ENCODE results near the gene SBK1.

The SBK1 gene

GRCh38 chr16:28265822-28266221 is 26.5 kb upstream of the SBK1 start:
- in situ Hi-C loops (cut with MboI; ENCODE audit: low sequenced_read_pairs, unreplicated experiment): no loop called here
- DNase-seq (ENCODE audit: low spot score): no peak
- no peak for TF ChIP-seq CTCF (IDR thresholded peaks at IDR 0.05; ENCODE audit: borderline replicate concordance, control extremely low read depth, extremely low read depth, insufficient read depth, missing control alignments)

GRCh38 chr16:28267356-28267755 is 25.0 kb upstream of the SBK1 start:
- DNase-seq (ENCODE audit: low spot score): no peak
- no peak for TF ChIP-seq CTCF (IDR thresholded peaks at IDR 0.05; ENCODE audit: borderline replicate concordance, control extremely low read depth, extremely low read depth, insufficient read depth, missing control alignments)
- in situ Hi-C loops (cut with MboI; ENCODE audit: low sequenced_read_pairs, unreplicated experiment): no loop called here

GRCh38 chr16:28273511-28273910 is 18.8 kb upstream of the SBK1 start:
- no peak for TF ChIP-seq CTCF (IDR thresholded peaks at IDR 0.05; ENCODE audit: borderline replicate concordance, control extremely low read depth, extremely low read depth, insufficient read depth, missing control alignments)
- no peak for DNase-seq (ENCODE audit: low spot score)
- in situ Hi-C loops (cut with MboI; ENCODE audit: low sequenced_read_pairs, unreplicated experiment): no loop called here

- no peak for TF ChIP-seq CTCF (IDR thresholded peaks at IDR 0.05; ENCODE audit: borderline replicate concordance, control extremely low read depth, extremely low read depth, insufficient read depth, missing control alignments)
These were observed 17.6 kb upstream of the SBK1 start for GRCh38 chr16:28274676-28275075.

GRCh38 chr16:28276301-28276700 is 16.0 kb upstream of the SBK1 start:
- TF ChIP-seq CTCF (IDR thresholded peaks at IDR 0.05; ENCODE audit: borderline replicate concordance, control extremely low read depth, extremely low read depth, insufficient read depth, missing control alignments): no peak

More at GRCh38 chr16:28274676-28275075, 17.6 kb upstream of the SBK1 start:
- in situ Hi-C loops (cut with MboI; ENCODE audit: low sequenced_read_pairs, unreplicated experiment): loop anchor here (5.0 to 25.0 kb wide), 2 partner anchors 43 to 263 kb away; partner anchors contain the start of gene NUPR1
- DNase-seq (ENCODE audit: low spot score): no peak

GRCh38 chr16:28277537-28278388 is 14.6 kb upstream of the SBK1 start:
- peak; percentile 90 for DNase-seq (ENCODE audit: low spot score)
- peak; percentile 98 for TF ChIP-seq CTCF (IDR thresholded peaks at IDR 0.05; ENCODE audit: borderline replicate concordance, control extremely low read depth, extremely low read depth, insufficient read depth, missing control alignments)
- in situ Hi-C loops (cut with MboI; ENCODE audit: low sequenced_read_pairs, unreplicated experiment): loop anchor here (5.0 to 25.0 kb wide), 2 partner anchors 40 to 260 kb away; partner anchors contain the start of gene NUPR1

More at GRCh38 chr16:28276301-28276700, 16.0 kb upstream of the SBK1 start:
- in situ Hi-C loops (cut with MboI; ENCODE audit: low sequenced_read_pairs, unreplicated experiment): loop anchor here (5.0 to 25.0 kb wide), 2 partner anchors 41 to 261 kb away; partner anchors contain the start of gene NUPR1
- DNase-seq (ENCODE audit: low spot score): no peak

Measured in GM13976 (cell line).